ENCODE results near the gene ASPDH.

DNA sequence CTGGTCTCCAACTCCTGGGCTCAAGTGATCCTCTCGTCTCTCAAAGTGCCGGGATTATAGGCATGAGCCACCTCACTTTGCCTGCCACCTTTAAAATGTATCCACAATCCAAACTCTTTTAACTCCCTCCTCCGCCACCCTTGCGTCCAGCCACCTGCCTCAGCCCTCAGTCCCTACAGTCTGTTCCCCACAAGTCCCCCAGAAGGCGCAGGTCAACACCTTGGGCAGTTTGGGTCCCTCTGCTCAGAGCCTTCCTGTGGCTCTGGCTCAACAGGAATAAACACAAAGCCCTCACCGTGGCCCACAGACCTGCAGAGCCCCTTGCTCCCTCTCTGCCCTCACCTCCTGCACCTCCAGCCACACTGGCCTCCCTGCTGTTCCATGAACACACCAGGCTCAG, 44.9 kb downstream of the ASPDH start:
- TF ChIP-seq, protein P1, sequence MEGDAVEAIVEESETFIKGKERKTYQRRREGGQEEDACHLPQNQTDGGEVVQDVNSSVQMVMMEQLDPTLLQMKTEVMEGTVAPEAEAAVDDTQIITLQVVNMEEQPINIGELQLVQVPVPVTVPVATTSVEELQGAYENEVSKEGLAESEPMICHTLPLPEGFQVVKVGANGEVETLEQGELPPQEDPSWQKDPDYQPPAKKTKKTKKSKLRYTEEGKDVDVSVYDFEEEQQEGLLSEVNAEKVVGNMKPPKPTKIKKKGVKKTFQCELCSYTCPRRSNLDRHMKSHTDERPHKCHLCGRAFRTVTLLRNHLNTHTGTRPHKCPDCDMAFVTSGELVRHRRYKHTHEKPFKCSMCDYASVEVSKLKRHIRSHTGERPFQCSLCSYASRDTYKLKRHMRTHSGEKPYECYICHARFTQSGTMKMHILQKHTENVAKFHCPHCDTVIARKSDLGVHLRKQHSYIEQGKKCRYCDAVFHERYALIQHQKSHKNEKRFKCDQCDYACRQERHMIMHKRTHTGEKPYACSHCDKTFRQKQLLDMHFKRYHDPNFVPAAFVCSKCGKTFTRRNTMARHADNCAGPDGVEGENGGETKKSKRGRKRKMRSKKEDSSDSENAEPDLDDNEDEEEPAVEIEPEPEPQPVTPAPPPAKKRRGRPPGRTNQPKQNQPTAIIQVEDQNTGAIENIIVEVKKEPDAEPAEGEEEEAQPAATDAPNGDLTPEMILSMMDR (IDR thresholded peaks at IDR 0.05) = no peak
- TF ChIP-seq FOXS1 (CRISPR knock-in tag; IDR thresholded peaks at IDR 0.05) = no peak
- no peak for TF ChIP-seq HOXA7 (CRISPR knock-in tag; IDR thresholded peaks at IDR 0.05)
- no peak for TF ChIP-seq POLR2A (IDR thresholded peaks at IDR 0.05; ENCODE audit: low read length)
- no peak for TF ChIP-seq CEBPB (IDR thresholded peaks at IDR 0.05)

Data from A549 (cell line).